HEK293 (cell line): ENCODE measurements around the gene CDC14B.

Experiments used
- CTCF ChIA-PET: fragments of 350-600 bp; formaldehyde crosslinking; extraction: SDS; loops from one replicate; lab custom pipeline; 2021; ENCODE audit warnings: antibody characterized with exemption; lab: Yijun Ruan, JAX
- POLR2A ChIA-PET: fragments of 300-600 bp; formaldehyde crosslinking; extraction: SDS; loops from one replicate; lab custom pipeline; 2020; ENCODE audit warnings: antibody characterized with exemption, inconsistent platforms; lab: Yijun Ruan, JAX
- H3K27ac ChIP-seq: fragments of 200-500 bp; sonication (Bioruptor generic); 2 replicates; pipeline ENCODE4 v1.5.1; 2014; ENCODE audit warnings: low read depth, low read length, control low read depth, inconsistent platforms; ENCODE audit errors: extremely low read depth
- H3K36me3 ChIP-seq, 2 experiments: fragments of 200-500 bp in 1 of 2; sonication (Bioruptor generic) in 1 of 2; 1 replicate in 1 of 2; 2 replicates in 1 of 2; pipeline ENCODE4 v1.5.1; 2014 to 2017; ENCODE audit warnings: inconsistent platforms in 2 of 2, low read length in 2 of 2; ENCODE audit not compliant: control insufficient read depth in 2 of 2, insufficient read depth in 1 of 2
- H3K4me1 ChIP-seq: fragments of 200-500 bp; sonication (Bioruptor generic); 2 replicates; pipeline ENCODE4 v1.5.1; 2014; ENCODE audit warnings: mild to moderate bottlenecking, low read length, inconsistent platforms; ENCODE audit not compliant: control insufficient read depth, insufficient read depth
- H3K4me3 ChIP-seq: 2 replicates; pipeline ENCODE4 v1.5.1; 2011; ENCODE audit warnings: low read depth, mild to moderate bottlenecking, control low read depth, low read length, moderate library complexity
- H3K9me3 ChIP-seq: fragments of 200-500 bp; sonication (Bioruptor generic); 2 replicates; pipeline ENCODE4 v1.5.1; 2014; ENCODE audit warnings: low read depth, low read length, inconsistent platforms; ENCODE audit not compliant: control insufficient read depth, insufficient read depth
- GLIS1 ChIP-seq: fragments of 450-650 bp; formaldehyde crosslinking; IDR thresholded peaks from 2 replicates; pipeline ENCODE4 v1.5.1; 2016; ENCODE audit warnings: missing biosample characterization, missing genetic modification characterization
- PRDM1 ChIP-seq: fragments of 450-650 bp; formaldehyde crosslinking; IDR thresholded peaks from 2 replicates; pipeline ENCODE4; 2016; ENCODE audit warnings: missing biosample characterization, missing genetic modification characterization
- TSHZ1 ChIP-seq: fragments of 450-650 bp; formaldehyde crosslinking; IDR thresholded peaks from 2 replicates; pipeline ENCODE4 v1.5.1; 2016; ENCODE audit warnings: missing biosample characterization, missing genetic modification characterization, borderline replicate concordance
- ZBTB21 ChIP-seq: fragments of 450-650 bp; formaldehyde crosslinking; IDR thresholded peaks from 2 replicates; pipeline ENCODE4 v1.5.1; 2017; ENCODE audit warnings: missing biosample characterization, missing genetic modification characterization
- ZBTB7A ChIP-seq: fragments of 450-650 bp; formaldehyde crosslinking; IDR thresholded peaks from 2 replicates; pipeline ENCODE4 v1.5.1; 2016; ENCODE audit warnings: low read depth, missing biosample characterization, missing genetic modification characterization
- ZNF121 ChIP-seq: fragments of 450-650 bp; formaldehyde crosslinking; IDR thresholded peaks from 2 replicates; pipeline ENCODE4 v1.5.1; 2016; ENCODE audit warnings: missing biosample characterization, missing genetic modification characterization
- ZNF221 ChIP-seq: fragments of 450-650 bp; formaldehyde crosslinking; IDR thresholded peaks from 2 replicates; pipeline ENCODE4 v1.5.1; 2017; ENCODE audit warnings: missing biosample characterization, missing genetic modification characterization, borderline replicate concordance
- ZNF274 ChIP-seq, 2 experiments: fragments of 200-500 bp in 1 of 2; fragments of 450-650 bp in 1 of 2; sonication (Bioruptor generic) in 1 of 2; formaldehyde crosslinking in 1 of 2; IDR thresholded peaks; 2 replicates each; pipeline versions ENCODE4 v1.5.1 to v1.6.1; 2014 to 2016; ENCODE audit warnings: borderline replicate concordance in 1 of 2, inconsistent platforms in 1 of 2, low read length in 1 of 2, missing biosample characterization in 1 of 2, missing genetic modification characterization in 1 of 2
- ZNF37A ChIP-seq: fragments of 450-650 bp; IDR thresholded peaks from 2 replicates; pipeline ENCODE4 v1.5.1; 2018; ENCODE audit warnings: missing biosample characterization, missing genetic modification characterization
- ZNF394 ChIP-seq: fragments of 450-650 bp; formaldehyde crosslinking; IDR thresholded peaks from 2 replicates; pipeline ENCODE4 v1.5.1; 2016; ENCODE audit warnings: missing biosample characterization, missing genetic modification characterization, mild to moderate bottlenecking, moderate library complexity, borderline replicate concordance
- ZNF501 ChIP-seq: fragments of 450-650 bp; formaldehyde crosslinking; IDR thresholded peaks from 2 replicates; pipeline ENCODE4 v1.5.1; 2016; ENCODE audit warnings: missing biosample characterization, missing genetic modification characterization
- ZNF561 ChIP-seq: fragments of 450-650 bp; IDR thresholded peaks from 2 replicates; pipeline ENCODE4 v1.5.1; 2018; ENCODE audit warnings: missing biosample characterization, missing genetic modification characterization, borderline replicate concordance
- ZNF629 ChIP-seq: fragments of 450-650 bp; formaldehyde crosslinking; IDR thresholded peaks from 2 replicates; pipeline ENCODE4 v1.5.1; 2017; ENCODE audit warnings: missing biosample characterization, missing genetic modification characterization
- ZNF664 ChIP-seq: fragments of 450-650 bp; formaldehyde crosslinking; IDR thresholded peaks from 2 replicates; pipeline ENCODE4 v1.5.1; 2016; ENCODE audit warnings: missing biosample characterization, missing genetic modification characterization
- ZNF76 ChIP-seq: fragments of 450-650 bp; formaldehyde crosslinking; IDR thresholded peaks from 2 replicates; pipeline ENCODE4; 2016; ENCODE audit warnings: low read depth, missing biosample characterization, missing genetic modification characterization, borderline replicate concordance
- ZNF837 ChIP-seq: fragments of 450-650 bp; formaldehyde crosslinking; IDR thresholded peaks from 2 replicates; pipeline ENCODE4 v1.5.1; 2016; ENCODE audit warnings: missing biosample characterization, missing genetic modification characterization
- TF ChIP-seq, protein P1 (sequence below): fragments of 450-650 bp; formaldehyde crosslinking; IDR thresholded peaks from 2 replicates; pipeline ENCODE4 v1.5.1; 2016; ENCODE audit warnings: missing biosample characterization, missing genetic modification characterization
- TF ChIP-seq, protein P2 (sequence below): fragments of 450-650 bp; formaldehyde crosslinking; IDR thresholded peaks from 2 replicates; pipeline ENCODE4 v1.5.1; 2017; ENCODE audit warnings: missing biosample characterization, missing genetic modification characterization
- TF ChIP-seq, protein P3 (sequence below): fragments of 450-650 bp; formaldehyde crosslinking; IDR thresholded peaks from 2 replicates; pipeline ENCODE4 v1.5.1; 2016; ENCODE audit warnings: missing biosample characterization, missing genetic modification characterization

The CDC14B gene

DNA sequence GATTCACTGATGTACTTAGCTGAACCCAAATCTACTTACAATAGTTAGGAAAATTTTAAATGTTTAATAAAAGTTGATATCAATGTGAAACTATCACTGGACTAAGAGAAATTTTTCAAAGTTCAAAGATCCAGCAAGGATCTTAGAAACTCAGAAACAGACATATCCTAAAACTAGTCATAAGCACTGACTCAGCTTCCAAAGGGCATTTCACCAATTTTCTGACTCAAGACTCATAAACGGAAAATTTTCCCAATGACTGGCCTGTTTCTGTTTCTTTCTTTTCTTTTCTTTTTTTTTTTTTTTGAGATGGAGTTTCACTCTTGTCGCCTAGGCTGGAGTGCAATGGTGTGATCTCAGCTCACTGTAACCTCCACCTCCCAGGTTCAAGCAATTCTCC lies 66.6 kb downstream of the CDC14B start:
- peaks cover 0 to 9% of the 10 kb centered on the region in 2 experiments; a peak in 1 of 3 replicates for H3K36me3 ChIP-seq
- CTCF ChIA-PET: interaction anchor here (0.6 kb wide), 1 partner anchor 225 kb away, joined by 4 read pairs; no protein-coding TSS in a partner anchor
- H3K27ac ChIP-seq: no peak overlapping the region

GRCh38 chr9:96551403-96551802 lies 68.2 kb downstream of the CDC14B start:
- H3K4me3 ChIP-seq: no peak overlapping the region
- H3K9me3 ChIP-seq: no peaks in the 10 kb centered on the region
- CTCF ChIA-PET: no interaction called here
- TF ChIP-seq, protein P1, sequence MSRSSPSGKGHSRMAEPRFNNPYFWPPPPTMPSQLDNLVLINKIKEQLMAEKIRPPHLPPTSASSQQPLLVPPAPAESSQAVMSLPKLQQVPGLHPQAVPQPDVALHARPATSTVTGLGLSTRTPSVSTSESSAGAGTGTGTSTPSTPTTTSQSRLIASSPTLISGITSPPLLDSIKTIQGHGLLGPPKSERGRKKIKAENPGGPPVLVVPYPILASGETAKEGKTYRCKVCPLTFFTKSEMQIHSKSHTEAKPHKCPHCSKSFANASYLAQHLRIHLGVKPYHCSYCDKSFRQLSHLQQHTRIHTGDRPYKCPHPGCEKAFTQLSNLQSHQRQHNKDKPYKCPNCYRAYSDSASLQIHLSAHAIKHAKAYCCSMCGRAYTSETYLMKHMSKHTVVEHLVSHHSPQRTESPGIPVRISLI: no peak
- TF ChIP-seq GLIS1 (tag by site-specific recombination) (no peak), ZNF501 (tag by site-specific recombination) (no peak), ZNF394 (tag by site-specific recombination) (no peak), ZNF37A (no peak), ZBTB7A (tag by site-specific recombination) (no peak), ZBTB21 (tag by site-specific recombination) (no peak), TSHZ1 (no peak), ZNF664 (tag by site-specific recombination) (no peak), ZNF121 (tag by site-specific recombination) (no peak), ZNF274 (IDR thresholded peaks at IDR 0.05; ENCODE audit: low read length) (no peak), ZNF274 (tag by site-specific recombination; IDR thresholded peaks at IDR 0.05; ENCODE audit: borderline replicate concordance) (no peak), ZNF629 (tag by site-specific recombination) (no peak), ZNF561 (no peak)
- TF ChIP-seq, protein P2, sequence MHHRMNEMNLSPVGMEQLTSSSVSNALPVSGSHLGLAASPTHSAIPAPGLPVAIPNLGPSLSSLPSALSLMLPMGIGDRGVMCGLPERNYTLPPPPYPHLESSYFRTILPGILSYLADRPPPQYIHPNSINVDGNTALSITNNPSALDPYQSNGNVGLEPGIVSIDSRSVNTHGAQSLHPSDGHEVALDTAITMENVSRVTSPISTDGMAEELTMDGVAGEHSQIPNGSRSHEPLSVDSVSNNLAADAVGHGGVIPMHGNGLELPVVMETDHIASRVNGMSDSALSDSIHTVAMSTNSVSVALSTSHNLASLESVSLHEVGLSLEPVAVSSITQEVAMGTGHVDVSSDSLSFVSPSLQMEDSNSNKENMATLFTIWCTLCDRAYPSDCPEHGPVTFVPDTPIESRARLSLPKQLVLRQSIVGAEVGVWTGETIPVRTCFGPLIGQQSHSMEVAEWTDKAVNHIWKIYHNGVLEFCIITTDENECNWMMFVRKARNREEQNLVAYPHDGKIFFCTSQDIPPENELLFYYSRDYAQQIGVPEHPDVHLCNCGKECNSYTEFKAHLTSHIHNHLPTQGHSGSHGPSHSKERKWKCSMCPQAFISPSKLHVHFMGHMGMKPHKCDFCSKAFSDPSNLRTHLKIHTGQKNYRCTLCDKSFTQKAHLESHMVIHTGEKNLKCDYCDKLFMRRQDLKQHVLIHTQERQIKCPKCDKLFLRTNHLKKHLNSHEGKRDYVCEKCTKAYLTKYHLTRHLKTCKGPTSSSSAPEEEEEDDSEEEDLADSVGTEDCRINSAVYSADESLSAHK (tag by site-specific recombination): no peak
- TF ChIP-seq, protein P3, sequence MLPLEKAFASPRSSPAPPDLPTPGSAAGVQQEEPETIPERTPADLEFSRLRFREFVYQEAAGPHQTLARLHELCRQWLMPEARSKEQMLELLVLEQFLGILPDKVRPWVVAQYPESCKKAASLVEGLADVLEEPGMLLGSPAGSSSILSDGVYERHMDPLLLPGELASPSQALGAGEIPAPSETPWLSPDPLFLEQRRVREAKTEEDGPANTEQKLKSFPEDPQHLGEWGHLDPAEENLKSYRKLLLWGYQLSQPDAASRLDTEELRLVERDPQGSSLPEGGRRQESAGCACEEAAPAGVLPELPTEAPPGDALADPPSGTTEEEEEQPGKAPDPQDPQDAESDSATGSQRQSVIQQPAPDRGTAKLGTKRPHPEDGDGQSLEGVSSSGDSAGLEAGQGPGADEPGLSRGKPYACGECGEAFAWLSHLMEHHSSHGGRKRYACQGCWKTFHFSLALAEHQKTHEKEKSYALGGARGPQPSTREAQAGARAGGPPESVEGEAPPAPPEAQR (tag by site-specific recombination): no peak
- TF ChIP-seq, all 188 proteins: peak for 0
- POLR2A ChIA-PET: no interaction called here
- Histone ChIP-seq H3K36me3 (peaks cover 0 to 9% of the 10 kb centered on the region in 2 experiments; a peak in 1 of 3 replicates), H3K4me1 (no peaks in the 10 kb centered on the region), H3K27ac (no peak overlapping the region)

More for the DNA sequence above, 66.6 kb downstream of the CDC14B start:
- TF ChIP-seq ZNF76 (no peak), ZNF221 (tag by site-specific recombination) (no peak), PRDM1 (tag by site-specific recombination) (no peak), ZNF837 (tag by site-specific recombination) (no peak)
- Histone ChIP-seq H3K9me3 (no peaks in the 10 kb centered on the region), H3K4me3 (no peak overlapping the region), H3K4me1 (no peaks in the 10 kb centered on the region)
- POLR2A ChIA-PET: no interaction called here
